Gastrocnemius medialis (tissue), 4 donors: ENCODE measurements around the gene ERCC1.

Experiments
- POLR2A ChIP-seq, 2 donors: fragments of 450-650 bp; IDR thresholded peaks; one replicate each; pipeline ENCODE4 v1.6.1; 2017; ENCODE audit warnings: antibody characterized with exemption in 2 of 2, mild to moderate bottlenecking in 2 of 2, moderate library complexity in 2 of 2
- TF ChIP-seq, protein P1 (sequence below), 5 experiments: fragments of 450-650 bp in 3 of 5; fragments of 200-600 bp in 2 of 5; sonication (generic) in 2 of 5; IDR thresholded peaks in 4 of 5; conservative IDR thresholded peaks in 1 of 5; 1 replicate in 4 of 5; 2 replicates in 1 of 5; pipeline ENCODE4 v1.5.1; 2016 to 2019; ENCODE audit warnings: antibody characterized with exemption in 5 of 5, mild to moderate bottlenecking in 3 of 5, moderate library complexity in 3 of 5

- TF ChIP-seq, protein P1, sequence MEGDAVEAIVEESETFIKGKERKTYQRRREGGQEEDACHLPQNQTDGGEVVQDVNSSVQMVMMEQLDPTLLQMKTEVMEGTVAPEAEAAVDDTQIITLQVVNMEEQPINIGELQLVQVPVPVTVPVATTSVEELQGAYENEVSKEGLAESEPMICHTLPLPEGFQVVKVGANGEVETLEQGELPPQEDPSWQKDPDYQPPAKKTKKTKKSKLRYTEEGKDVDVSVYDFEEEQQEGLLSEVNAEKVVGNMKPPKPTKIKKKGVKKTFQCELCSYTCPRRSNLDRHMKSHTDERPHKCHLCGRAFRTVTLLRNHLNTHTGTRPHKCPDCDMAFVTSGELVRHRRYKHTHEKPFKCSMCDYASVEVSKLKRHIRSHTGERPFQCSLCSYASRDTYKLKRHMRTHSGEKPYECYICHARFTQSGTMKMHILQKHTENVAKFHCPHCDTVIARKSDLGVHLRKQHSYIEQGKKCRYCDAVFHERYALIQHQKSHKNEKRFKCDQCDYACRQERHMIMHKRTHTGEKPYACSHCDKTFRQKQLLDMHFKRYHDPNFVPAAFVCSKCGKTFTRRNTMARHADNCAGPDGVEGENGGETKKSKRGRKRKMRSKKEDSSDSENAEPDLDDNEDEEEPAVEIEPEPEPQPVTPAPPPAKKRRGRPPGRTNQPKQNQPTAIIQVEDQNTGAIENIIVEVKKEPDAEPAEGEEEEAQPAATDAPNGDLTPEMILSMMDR (IDR thresholded peaks at IDR 0.05 in 4 of 5, conservative IDR thresholded peaks at IDR 0.05 in 1 of 5) = no peak
- no peak for TF ChIP-seq POLR2A (IDR thresholded peaks at IDR 0.05)
Measured at GRCh38 chr19:45446295-45446694, 22.6 kb upstream of the ERCC1 start.
